CD4-positive, alpha-beta T cell treated with Interleukin-4 for 1 hour (primary cell): ENCODE data around the gene AMDHD2.
A peak's percentile ranks its signal among the peaks of the same experiment; 100 is the strongest.
"Not testable (repeated sequence)": the region's sequence is repeated elsewhere in the genome, so short reads cannot be mapped to it uniquely, and the experiment has no call there.

Source experiments
- DNase-seq, 2 donors: peaks; one replicate each; pipeline ENCODE4 v3.0.0-alpha.2; 2020 to 2022

Gene AMDHD2

GRCh38 chr16:2520097-2520783 is at the start of gene AMDHD2:
Gene AMDHD2 (plus strand): TSS chr16:2520371. CDS start chr16:2520459, 88 bp downstream.
- DNase-seq, result peak; percentile 91

GRCh38 chr16:2470603-2471015 is 49.6 kb upstream of the AMDHD2 start:
- DNase-seq, result no peak

GRCh38 chr16:2471016-2471652 is 49.0 kb upstream of the AMDHD2 start, which contains the start of gene NTN3:
Gene NTN3 (plus strand): TSS chr16:2471297. CDS start chr16:2471702, 405 bp downstream.
- no peak for DNase-seq

GRCh38 chr16:2471653-2472487 is 48.3 kb upstream of the AMDHD2 start:
- DNase-seq, result no peak

GRCh38 chr16:2472488-2472864 is 47.7 kb upstream of the AMDHD2 start:
- no peak for DNase-seq

- DNase-seq, result no peak
Observed at GRCh38 chr16:2472885-2473445, 47.2 kb upstream of the AMDHD2 start.

- peak in 1 of 2 donors; percentile 33 for DNase-seq
Observed at GRCh38 chr16:2473446-2473926, 46.7 kb upstream of the AMDHD2 start.

GRCh38 chr16:2473999-2474876 is 45.9 kb upstream of the AMDHD2 start:
- peak; percentile 61 to 64 for DNase-seq

GRCh38 chr16:2474877-2475412 is 45.2 kb upstream of the AMDHD2 start, which contains the start of gene TBC1D24:
Gene TBC1D24 (plus strand): TSS chr16:2475127. CDS start chr16:2496149, 21,022 bp downstream.
- peak; percentile 85 to 86 for DNase-seq

GRCh38 chr16:2475413-2476344 is 44.5 kb upstream of the AMDHD2 start:
- DNase-seq, result peak; percentile 27 to 36

- DNase-seq, result no peak
Observed at GRCh38 chr16:2476345-2476720, 43.8 kb upstream of the AMDHD2 start.

- DNase-seq, result no peak
Observed at GRCh38 chr16:2476741-2477140, 43.4 kb upstream of the AMDHD2 start.

GRCh38 chr16:2477327-2477726 is 42.8 kb upstream of the AMDHD2 start:
- no peak for DNase-seq

GRCh38 chr16:2478279-2478678 is 41.9 kb upstream of the AMDHD2 start:
- DNase-seq, result no peak

- not testable (repeated sequence) for DNase-seq
Observed at GRCh38 chr16:2479996-2480395, 40.2 kb upstream of the AMDHD2 start.

GRCh38 chr16:2480948-2481347 is 39.2 kb upstream of the AMDHD2 start:
- DNase-seq, result no peak

GRCh38 chr16:2481676-2482075 is 38.5 kb upstream of the AMDHD2 start:
- no peak for DNase-seq

GRCh38 chr16:2482249-2482648 is 37.9 kb upstream of the AMDHD2 start:
- DNase-seq, result no peak

- DNase-seq, result no peak
Observed at GRCh38 chr16:2482708-2483534, 37.2 kb upstream of the AMDHD2 start.
